BLaER1 (cell line): ENCODE results near the gene ADAMTSL2.
A peak's percentile ranks its signal among the peaks of the same experiment; 100 is the strongest.

Experiments
- H3K27ac ChIP-seq: shearing (Covaris generic); formaldehyde crosslinking; 2 replicates; pipeline ENCODE4 v1.8.1; 2022
- H3K27me3 ChIP-seq: shearing (Covaris generic); formaldehyde crosslinking; 2 replicates; pipeline ENCODE4 v1.8.1; 2022
- H3K36me3 ChIP-seq: shearing (Covaris generic); formaldehyde crosslinking; 2 replicates; pipeline ENCODE4 v1.8.1; 2022
- H3K4me1 ChIP-seq: shearing (Covaris generic); formaldehyde crosslinking; 2 replicates; pipeline ENCODE4 v1.8.1; 2022
- H3K4me2 ChIP-seq: shearing (Covaris generic); formaldehyde crosslinking; 2 replicates; pipeline ENCODE4 v1.8.1; 2022
- H3K4me3 ChIP-seq: shearing (Covaris generic); formaldehyde crosslinking; 2 replicates; pipeline ENCODE4 v1.8.1; 2022
- H3K9ac ChIP-seq: shearing (Covaris generic); formaldehyde crosslinking; 2 replicates; pipeline ENCODE4 v1.8.1; 2022
- H3K9me3 ChIP-seq: shearing (Covaris generic); formaldehyde crosslinking; 2 replicates; pipeline ENCODE4 v1.8.1; 2022
- H4K20me1 ChIP-seq: shearing (Covaris generic); formaldehyde crosslinking; 2 replicates; pipeline ENCODE4 v1.8.1; 2022
- Cebpa-rat ChIP-seq: shearing (Covaris generic); IDR thresholded peaks from 2 replicates; pipeline ENCODE4 v1.8.1; 2022

Gene ADAMTSL2

GRCh38 chr9:133525677-133526076 lies 8.8 kb upstream of the ADAMTSL2 start:
- no peaks in the 10 kb centered on the region for H3K27me3 ChIP-seq
- TF ChIP-seq Cebpa-rat, result no peak
- H3K4me2 ChIP-seq, result no peak overlapping the region
- H3K27ac ChIP-seq, result no peak overlapping the region
- peaks cover 69% of the 10 kb centered on the region for H3K4me1 ChIP-seq
- H3K4me3 ChIP-seq, result no peak overlapping the region
- H3K9ac ChIP-seq, result no peak overlapping the region
- no peaks in the 10 kb centered on the region for H3K9me3 ChIP-seq
- H4K20me1 ChIP-seq, result peaks cover 9% of the 10 kb centered on the region
- H3K36me3 ChIP-seq, result no peaks in the 10 kb centered on the region

DNA sequence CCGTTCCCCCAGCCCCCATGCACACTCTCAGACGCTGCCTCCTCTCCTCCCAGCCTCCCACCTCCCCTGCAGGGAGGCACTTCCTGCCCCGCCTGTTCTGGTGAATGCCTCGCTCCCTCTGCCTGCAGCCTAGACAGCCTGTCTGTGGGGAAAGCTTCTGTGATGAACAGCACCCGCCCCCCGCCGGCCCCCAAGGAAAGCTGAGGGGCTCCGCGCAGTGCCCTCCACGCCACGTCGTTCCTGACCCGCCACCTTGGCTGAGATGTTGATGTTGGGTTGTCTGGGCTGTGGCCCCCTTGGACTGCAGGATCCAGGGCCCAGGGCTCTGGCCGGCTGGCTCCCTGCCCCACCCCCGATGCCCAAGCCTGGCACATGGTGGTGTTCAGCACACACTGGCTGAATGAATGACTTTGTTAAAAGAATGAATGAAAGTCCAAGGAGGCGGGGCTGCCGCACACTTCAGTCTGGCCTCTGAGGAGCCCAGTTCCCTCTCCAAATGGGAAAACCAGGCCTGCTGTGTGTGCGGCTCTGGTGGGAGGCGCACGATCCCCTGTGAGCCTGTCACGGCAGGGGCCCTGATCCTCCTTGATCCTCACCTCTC lies 7.7 kb upstream of the ADAMTSL2 start:
- peaks cover 75% of the 10 kb centered on the region for H3K4me1 ChIP-seq
- H3K27me3 ChIP-seq, result no peaks in the 10 kb centered on the region
- H4K20me1 ChIP-seq, result peaks cover 9% of the 10 kb centered on the region
- no peak overlapping the region; the same call in 1 of the 2 replicates for H3K9ac ChIP-seq
- H3K4me3 ChIP-seq, result no peak overlapping the region
- no peak overlapping the region for H3K27ac ChIP-seq
- H3K4me2 ChIP-seq, result peak overlapping the region; percentile 98
- no peaks in the 10 kb centered on the region for H3K9me3 ChIP-seq
- no peaks in the 10 kb centered on the region for H3K36me3 ChIP-seq
- no peak for TF ChIP-seq Cebpa-rat

GRCh38 chr9:133527444-133527920 lies 7.0 kb upstream of the ADAMTSL2 start:
- Histone ChIP-seq H3K4me1 (peaks cover 75% of the 10 kb centered on the region), H3K27me3 (no peaks in the 10 kb centered on the region), H3K27ac (no peak overlapping the region), H3K4me2 (peak overlapping the region; percentile 98), H3K9ac (no peak overlapping the region; the same call in 1 of the 2 replicates), H3K9me3 (no peaks in the 10 kb centered on the region), H3K36me3 (no peaks in the 10 kb centered on the region), H4K20me1 (peaks cover 9% of the 10 kb centered on the region), H3K4me3 (no peak overlapping the region)
- TF ChIP-seq Cebpa-rat, result no peak

DNA sequence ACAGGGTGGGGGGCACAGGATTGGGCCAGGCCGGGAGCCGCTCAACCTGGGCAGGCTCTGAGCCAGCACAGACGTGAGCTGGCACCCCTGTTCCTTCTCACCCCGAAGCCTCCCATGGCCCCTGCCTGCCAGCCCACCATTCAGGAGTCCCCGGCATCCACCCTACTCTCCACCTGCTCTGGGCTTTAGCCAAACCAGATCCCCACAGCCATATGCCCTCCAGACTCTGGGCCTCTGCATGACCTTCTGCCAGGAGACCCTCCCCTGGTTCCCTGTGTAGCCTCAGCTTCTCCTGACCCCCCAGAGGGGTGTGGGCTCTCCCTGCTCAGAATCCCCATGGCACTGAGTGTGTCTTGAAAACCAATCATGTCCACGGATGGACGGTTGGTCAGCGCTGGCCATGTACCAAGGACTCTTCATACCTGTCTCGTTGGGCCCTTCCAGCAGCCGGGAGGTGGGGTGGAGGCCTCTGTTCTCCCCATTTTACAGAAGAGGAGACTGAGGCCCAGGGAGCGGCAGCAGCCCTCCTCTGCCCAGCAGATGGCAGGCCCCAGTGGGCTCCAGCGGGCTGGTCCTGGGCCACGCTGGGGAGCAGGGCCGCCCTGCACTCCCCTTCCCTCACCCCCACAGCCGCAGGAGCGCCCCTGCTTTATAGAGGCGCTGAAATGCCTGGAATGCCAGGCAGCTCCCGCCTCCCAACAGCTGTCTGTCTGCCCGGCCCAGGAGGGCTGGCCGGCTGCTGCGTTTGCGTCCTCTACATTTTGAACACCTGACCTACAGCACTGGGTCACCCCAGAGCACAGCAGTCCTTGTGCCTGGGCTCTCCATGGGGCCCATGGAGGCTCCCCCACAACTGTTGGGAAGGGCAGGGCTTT lies 6.3 kb upstream of the ADAMTSL2 start:
- H3K4me1 ChIP-seq, result peaks cover 76% of the 10 kb centered on the region
- TF ChIP-seq Cebpa-rat, result no peak
- H3K27me3 ChIP-seq, result no peaks in the 10 kb centered on the region
- peak overlapping the region; percentile 98 for H3K4me2 ChIP-seq
- no peak overlapping the region for H3K9ac ChIP-seq
- H3K9me3 ChIP-seq, result no peaks in the 10 kb centered on the region
- H3K36me3 ChIP-seq, result no peaks in the 10 kb centered on the region
- peaks cover 9% of the 10 kb centered on the region for H4K20me1 ChIP-seq
- H3K27ac ChIP-seq, result no peak overlapping the region
- H3K4me3 ChIP-seq, result no peak overlapping the region

GRCh38 chr9:133528876-133529241 lies 5.6 kb upstream of the ADAMTSL2 start:
- H3K9ac ChIP-seq, result no peak overlapping the region
- no peaks in the 10 kb centered on the region for H3K9me3 ChIP-seq
- no peak overlapping the region for H3K27ac ChIP-seq
- H3K4me3 ChIP-seq, result no peak overlapping the region
- H3K27me3 ChIP-seq, result no peaks in the 10 kb centered on the region
- H3K4me1 ChIP-seq, result peaks cover 82% of the 10 kb centered on the region
- no peak for TF ChIP-seq Cebpa-rat
- H3K36me3 ChIP-seq, result no peaks in the 10 kb centered on the region
- H3K4me2 ChIP-seq, result peak overlapping the region; percentile 98
- peaks cover 9% of the 10 kb centered on the region for H4K20me1 ChIP-seq

- H3K4me1 ChIP-seq, result peaks cover 88% of the 10 kb centered on the region
- peaks cover 9% of the 10 kb centered on the region for H4K20me1 ChIP-seq
- H3K27ac ChIP-seq, result peak overlapping the region; percentile 21
- no peaks in the 10 kb centered on the region for H3K36me3 ChIP-seq
- H3K9ac ChIP-seq, result no peak overlapping the region
- peak overlapping the region; percentile 98 for H3K4me2 ChIP-seq
- H3K27me3 ChIP-seq, result no peaks in the 10 kb centered on the region
- H3K9me3 ChIP-seq, result no peaks in the 10 kb centered on the region
- no peak for TF ChIP-seq Cebpa-rat
- H3K4me3 ChIP-seq, result no peak overlapping the region
Measured at GRCh38 chr9:133529457-133529856, 5.0 kb upstream of the ADAMTSL2 start.

- no peaks in the 10 kb centered on the region for H3K36me3 ChIP-seq
- no peaks in the 10 kb centered on the region for H3K9me3 ChIP-seq
- H3K27ac ChIP-seq, result peak overlapping the region; percentile 21
- no peak for TF ChIP-seq Cebpa-rat
- no peak overlapping the region for H3K4me3 ChIP-seq
- peaks cover 92% of the 10 kb centered on the region for H3K4me1 ChIP-seq
- no peak overlapping the region for H3K9ac ChIP-seq
- H3K27me3 ChIP-seq, result no peaks in the 10 kb centered on the region
- H4K20me1 ChIP-seq, result peaks cover 9% of the 10 kb centered on the region
- peak overlapping the region; percentile 98 for H3K4me2 ChIP-seq
Measured at GRCh38 chr9:133529874-133530273, 4.6 kb upstream of the ADAMTSL2 start.

GRCh38 chr9:133531293-133531692 lies 3.2 kb upstream of the ADAMTSL2 start:
- peaks cover 9% of the 10 kb centered on the region for H4K20me1 ChIP-seq
- H3K4me1 ChIP-seq, result peaks cover 99% of the 10 kb centered on the region
- H3K4me2 ChIP-seq, result peak overlapping the region; percentile 98
- no peaks in the 10 kb centered on the region for H3K36me3 ChIP-seq
- H3K27me3 ChIP-seq, result no peaks in the 10 kb centered on the region
- H3K9me3 ChIP-seq, result no peaks in the 10 kb centered on the region
- peak overlapping the region; percentile 29; the same call in 1 of the 2 replicates for H3K9ac ChIP-seq
- TF ChIP-seq Cebpa-rat, result no peak
- H3K27ac ChIP-seq, result peak overlapping the region; percentile 59
- no peak overlapping the region for H3K4me3 ChIP-seq

- no peaks in the 10 kb centered on the region for H3K36me3 ChIP-seq
- H3K4me2 ChIP-seq, result peak overlapping the region; percentile 98
- H3K27ac ChIP-seq, result peak overlapping the region; percentile 46; the same call in 1 of the 2 replicates
- H3K4me1 ChIP-seq, result peaks cover 89% of the 10 kb centered on the region
- H3K4me3 ChIP-seq, result no peak overlapping the region
- no peak for TF ChIP-seq Cebpa-rat
- peaks cover 2% of the 10 kb centered on the region; the same call in 1 of the 2 replicates for H3K27me3 ChIP-seq
- peaks cover 9% of the 10 kb centered on the region for H4K20me1 ChIP-seq
- no peak overlapping the region; the same call in 1 of the 2 replicates for H3K9ac ChIP-seq
- no peaks in the 10 kb centered on the region for H3K9me3 ChIP-seq
Measured at GRCh38 chr9:133532937-133533668, 1.4 kb upstream of the ADAMTSL2 start.
